Measurements from ENCODE around the gene BZW1. TPM values are rescaled to one million over a fixed set of nuclear protein-coding genes. Genes with fewer than 3 reads are reported as not detected.

Gene BZW1
- total and polyA plus RNA-seq, 3 donors from 2014 or later, result 238 to 284 (median 267) TPM

DNA sequence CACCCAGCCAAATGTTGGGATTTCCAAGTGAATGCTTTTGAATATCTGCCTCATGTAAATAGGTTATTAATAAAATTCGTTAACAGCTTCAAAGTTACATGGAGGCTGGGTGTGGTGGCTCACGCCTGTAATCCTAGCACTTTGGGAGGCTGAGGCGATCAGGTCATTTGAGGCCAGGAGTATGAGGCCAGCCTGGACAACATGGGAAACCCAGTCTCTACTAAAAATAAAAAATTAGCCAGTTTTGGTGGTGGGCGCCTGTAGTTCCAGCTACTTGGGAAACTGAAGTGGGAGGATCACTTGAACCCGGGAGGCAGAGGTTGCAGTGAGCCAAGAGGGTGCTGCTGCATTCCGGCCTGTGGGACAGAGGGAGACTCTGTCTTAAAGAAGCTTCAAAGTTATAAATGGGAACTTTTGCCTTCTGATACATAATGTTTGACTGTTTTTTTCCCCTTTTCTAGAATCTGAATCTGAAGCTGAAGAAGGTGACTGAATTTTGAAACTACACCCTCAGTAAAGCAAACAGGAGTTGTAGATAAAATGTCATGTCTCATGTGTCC lies 10.1 kb downstream of the BZW1 start:
- no peak for DNase-seq
- TF ChIP-seq POLR2A (IDR thresholded peaks at IDR 0.05), result no peak
- TF ChIP-seq, protein P1, sequence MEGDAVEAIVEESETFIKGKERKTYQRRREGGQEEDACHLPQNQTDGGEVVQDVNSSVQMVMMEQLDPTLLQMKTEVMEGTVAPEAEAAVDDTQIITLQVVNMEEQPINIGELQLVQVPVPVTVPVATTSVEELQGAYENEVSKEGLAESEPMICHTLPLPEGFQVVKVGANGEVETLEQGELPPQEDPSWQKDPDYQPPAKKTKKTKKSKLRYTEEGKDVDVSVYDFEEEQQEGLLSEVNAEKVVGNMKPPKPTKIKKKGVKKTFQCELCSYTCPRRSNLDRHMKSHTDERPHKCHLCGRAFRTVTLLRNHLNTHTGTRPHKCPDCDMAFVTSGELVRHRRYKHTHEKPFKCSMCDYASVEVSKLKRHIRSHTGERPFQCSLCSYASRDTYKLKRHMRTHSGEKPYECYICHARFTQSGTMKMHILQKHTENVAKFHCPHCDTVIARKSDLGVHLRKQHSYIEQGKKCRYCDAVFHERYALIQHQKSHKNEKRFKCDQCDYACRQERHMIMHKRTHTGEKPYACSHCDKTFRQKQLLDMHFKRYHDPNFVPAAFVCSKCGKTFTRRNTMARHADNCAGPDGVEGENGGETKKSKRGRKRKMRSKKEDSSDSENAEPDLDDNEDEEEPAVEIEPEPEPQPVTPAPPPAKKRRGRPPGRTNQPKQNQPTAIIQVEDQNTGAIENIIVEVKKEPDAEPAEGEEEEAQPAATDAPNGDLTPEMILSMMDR (IDR thresholded peaks at IDR 0.05), result no peak
- Histone ChIP-seq H3K27me3 (no peaks in the 10 kb centered on the region), H3K9me3 (no peaks in the 10 kb centered on the region), H3K27ac (no peak overlapping the region), H3K4me1 (peaks cover 5% of the 10 kb centered on the region), H3K4me3 (no peak overlapping the region), H3K36me3 (ENCODE audit: low read depth, missing control alignments) (no peaks in the 10 kb centered on the region)
- intact Hi-C loops (cut with DNase I; ENCODE audit: low total_unique reads), result no loop called here
- 84 to 89% methylated on average over 6 of the region's 6 CpGs for WGBS, 2 donors

DNA sequence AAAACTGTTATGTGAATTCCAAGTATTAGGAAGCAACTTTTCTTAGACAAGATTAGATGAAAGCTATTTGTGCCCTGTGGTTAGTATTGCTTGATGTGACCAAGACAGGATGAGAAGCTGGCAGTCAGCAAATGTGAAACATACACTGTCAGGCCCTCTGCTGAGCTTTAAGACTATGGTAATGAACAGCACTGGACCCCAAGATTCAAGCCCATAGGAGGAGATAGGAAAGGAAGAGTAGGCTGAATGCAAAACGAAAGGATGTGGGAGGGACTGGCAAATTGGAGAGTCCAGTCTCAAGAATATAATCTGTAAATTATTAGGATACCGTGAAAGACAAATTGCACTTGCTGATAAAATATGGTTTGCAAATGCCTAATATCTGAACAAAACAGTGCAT lies 16.4 kb downstream of the BZW1 start:
- DNase-seq, result no peak
- Histone ChIP-seq H3K9me3 (no peaks in the 10 kb centered on the region), H3K36me3 (ENCODE audit: low read depth, missing control alignments) (no peaks in the 10 kb centered on the region), H3K27me3 (no peaks in the 10 kb centered on the region), H3K27ac (no peak overlapping the region), H3K4me1 (peaks cover 7% of the 10 kb centered on the region), H3K4me3 (no peak overlapping the region)
- intact Hi-C loops (cut with DNase I; ENCODE audit: low total_unique reads), result no loop called here
- 55 to 77% methylated on average over 2 of the region's 2 CpGs for WGBS, 2 donors
- TF ChIP-seq, protein P1 (IDR thresholded peaks at IDR 0.05), result no peak
- no peak for TF ChIP-seq POLR2A (IDR thresholded peaks at IDR 0.05)

DNA sequence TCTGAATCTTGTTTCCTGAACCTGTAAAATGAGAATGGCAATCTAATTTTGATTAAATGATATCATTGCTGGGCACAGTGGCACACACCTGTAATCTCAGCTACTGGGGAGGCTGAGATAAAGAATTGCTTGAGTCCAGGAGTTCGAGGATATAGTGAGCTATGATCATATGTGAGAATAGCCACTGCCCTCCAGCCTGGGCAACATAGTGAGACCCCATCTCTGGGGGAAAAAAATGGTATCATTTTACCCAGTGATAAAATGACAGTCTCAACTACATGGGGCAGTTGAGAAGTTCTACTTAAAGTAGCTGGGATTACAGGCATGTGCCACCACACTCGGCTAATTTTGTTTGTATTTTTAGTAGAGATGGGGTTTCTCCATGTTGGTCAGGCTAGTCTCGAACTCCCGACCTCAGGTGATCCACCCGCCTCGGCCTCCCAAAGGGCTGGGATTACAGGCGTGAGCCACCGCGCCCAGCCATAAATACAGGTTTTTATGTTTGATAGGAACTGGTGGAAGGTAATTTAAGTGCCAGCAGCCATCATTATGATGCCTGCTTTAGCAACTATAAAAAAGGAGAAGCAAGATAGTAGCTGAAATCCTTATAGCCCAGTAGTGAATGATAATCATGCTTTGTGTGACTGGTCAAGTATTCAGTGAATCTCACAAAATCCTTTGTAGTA lies 17.0 kb downstream of the BZW1 start:
- H3K27me3 ChIP-seq, result no peaks in the 10 kb centered on the region
- WGBS, 2 donors, result 93 to 98% methylated on average over 9 of the region's 9 CpGs
- no peak overlapping the region for H3K4me3 ChIP-seq
- no peak overlapping the region for H3K27ac ChIP-seq
- TF ChIP-seq, protein P1 (IDR thresholded peaks at IDR 0.05), result no peak
- no peak for TF ChIP-seq POLR2A (IDR thresholded peaks at IDR 0.05)
- intact Hi-C loops (cut with DNase I; ENCODE audit: low total_unique reads), result no loop called here
- peaks cover 7% of the 10 kb centered on the region for H3K4me1 ChIP-seq
- no peak for DNase-seq
- no peaks in the 10 kb centered on the region for H3K36me3 ChIP-seq (ENCODE audit: low read depth, missing control alignments)
- H3K9me3 ChIP-seq, result no peaks in the 10 kb centered on the region

DNA sequence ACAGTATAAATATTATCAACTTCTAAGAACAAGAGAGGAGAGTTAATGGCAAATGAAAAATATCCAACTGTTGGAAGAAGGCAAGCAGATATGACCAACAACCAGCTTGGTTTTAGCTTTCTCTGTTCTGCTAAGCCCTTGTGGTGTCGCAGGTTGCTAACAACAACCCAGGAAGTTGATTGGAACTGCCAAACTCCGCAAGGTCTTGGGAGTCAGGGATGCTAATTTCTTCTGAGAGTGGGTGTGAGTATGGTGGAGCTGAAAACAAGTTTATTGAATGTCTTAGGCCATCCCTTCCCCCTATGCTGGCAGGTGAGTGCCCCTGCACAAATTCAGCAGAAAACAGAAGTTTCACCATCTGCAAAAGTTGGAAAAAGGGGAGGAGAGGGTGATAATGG lies 17.5 kb downstream of the BZW1 start:
- H3K9me3 ChIP-seq, result no peaks in the 10 kb centered on the region
- H3K4me1 ChIP-seq, result peaks cover 7% of the 10 kb centered on the region
- DNase-seq, result no peak
- TF ChIP-seq, protein P1 (IDR thresholded peaks at IDR 0.05), result no peak
- TF ChIP-seq POLR2A (IDR thresholded peaks at IDR 0.05), result no peak
- no peak overlapping the region for H3K4me3 ChIP-seq
- H3K27ac ChIP-seq, result no peak overlapping the region
- no peaks in the 10 kb centered on the region for H3K36me3 ChIP-seq (ENCODE audit: low read depth, missing control alignments)
- intact Hi-C loops (cut with DNase I; ENCODE audit: low total_unique reads), result no loop called here
- no peaks in the 10 kb centered on the region for H3K27me3 ChIP-seq
- WGBS, 2 donors, result 80 to 94% methylated on average over 2 of the region's 2 CpGs

DNA sequence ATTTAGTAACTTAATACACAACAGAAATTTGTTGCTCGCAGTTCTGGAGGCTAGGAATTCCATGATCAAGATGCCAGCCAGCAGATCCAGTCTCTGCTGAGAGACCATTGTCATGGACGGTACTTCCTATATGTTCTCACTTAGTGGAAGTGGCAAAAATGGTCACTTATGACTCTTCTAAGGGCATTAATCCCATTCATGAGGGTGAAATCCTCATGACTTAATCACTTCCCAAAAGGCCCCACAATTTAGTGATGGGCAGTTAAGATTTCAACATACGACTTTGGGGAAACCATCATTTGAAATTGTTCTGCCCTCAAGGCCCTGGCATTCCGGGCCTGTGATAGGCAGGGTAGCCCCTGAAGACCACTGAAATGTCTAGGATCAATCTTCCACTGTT lies 23.0 kb downstream of the BZW1 start:
- H3K27me3 ChIP-seq, result no peaks in the 10 kb centered on the region
- no peaks in the 10 kb centered on the region for H3K9me3 ChIP-seq
- no peak overlapping the region for H3K4me3 ChIP-seq
- H3K4me1 ChIP-seq, result no peaks in the 10 kb centered on the region
- no peak for TF ChIP-seq POLR2A (IDR thresholded peaks at IDR 0.05)
- TF ChIP-seq, protein P1 (IDR thresholded peaks at IDR 0.05), result no peak
- DNase-seq, result no peak
- intact Hi-C loops (cut with DNase I; ENCODE audit: low total_unique reads), result no loop called here
- WGBS, 2 donors, result 88 to 95% methylated on average over 4 of the region's 4 CpGs
- no peak overlapping the region for H3K27ac ChIP-seq
- no peaks in the 10 kb centered on the region for H3K36me3 ChIP-seq (ENCODE audit: low read depth, missing control alignments)
